OCI-LY7 (cell line): ENCODE data around the gene PRRC2B.

ENCODE experiments used
- EZH2phosphoT487 ChIP-seq: fragments of 200-600 bp; sonication (generic); IDR thresholded peaks from 2 replicates; pipeline ENCODE4 v1.6.1; 2018; ENCODE audit warnings: low read depth, borderline replicate concordance, mild to moderate bottlenecking, mixed run types, antibody characterized with exemption, low read length, moderate library complexity, mixed read lengths
- TF ChIP-seq, protein P1 (sequence below): fragments of 200-600 bp; sonication (generic); conservative IDR thresholded peaks from 2 replicates; pipeline ENCODE4 v1.5.1; 2014; ENCODE audit warnings: mild to moderate bottlenecking, antibody characterized with exemption, low read length, moderate library complexity, mixed read lengths

- TF ChIP-seq, protein P1, sequence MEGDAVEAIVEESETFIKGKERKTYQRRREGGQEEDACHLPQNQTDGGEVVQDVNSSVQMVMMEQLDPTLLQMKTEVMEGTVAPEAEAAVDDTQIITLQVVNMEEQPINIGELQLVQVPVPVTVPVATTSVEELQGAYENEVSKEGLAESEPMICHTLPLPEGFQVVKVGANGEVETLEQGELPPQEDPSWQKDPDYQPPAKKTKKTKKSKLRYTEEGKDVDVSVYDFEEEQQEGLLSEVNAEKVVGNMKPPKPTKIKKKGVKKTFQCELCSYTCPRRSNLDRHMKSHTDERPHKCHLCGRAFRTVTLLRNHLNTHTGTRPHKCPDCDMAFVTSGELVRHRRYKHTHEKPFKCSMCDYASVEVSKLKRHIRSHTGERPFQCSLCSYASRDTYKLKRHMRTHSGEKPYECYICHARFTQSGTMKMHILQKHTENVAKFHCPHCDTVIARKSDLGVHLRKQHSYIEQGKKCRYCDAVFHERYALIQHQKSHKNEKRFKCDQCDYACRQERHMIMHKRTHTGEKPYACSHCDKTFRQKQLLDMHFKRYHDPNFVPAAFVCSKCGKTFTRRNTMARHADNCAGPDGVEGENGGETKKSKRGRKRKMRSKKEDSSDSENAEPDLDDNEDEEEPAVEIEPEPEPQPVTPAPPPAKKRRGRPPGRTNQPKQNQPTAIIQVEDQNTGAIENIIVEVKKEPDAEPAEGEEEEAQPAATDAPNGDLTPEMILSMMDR = no peak
- no peak for TF ChIP-seq EZH2phosphoT487
These were observed 85.0 kb downstream of the PRRC2B start for GRCh38 chr9:131478911-131479310.
